Measurements from ENCODE around the gene SH3BGRL2.

- TF ChIP-seq, protein P1, sequence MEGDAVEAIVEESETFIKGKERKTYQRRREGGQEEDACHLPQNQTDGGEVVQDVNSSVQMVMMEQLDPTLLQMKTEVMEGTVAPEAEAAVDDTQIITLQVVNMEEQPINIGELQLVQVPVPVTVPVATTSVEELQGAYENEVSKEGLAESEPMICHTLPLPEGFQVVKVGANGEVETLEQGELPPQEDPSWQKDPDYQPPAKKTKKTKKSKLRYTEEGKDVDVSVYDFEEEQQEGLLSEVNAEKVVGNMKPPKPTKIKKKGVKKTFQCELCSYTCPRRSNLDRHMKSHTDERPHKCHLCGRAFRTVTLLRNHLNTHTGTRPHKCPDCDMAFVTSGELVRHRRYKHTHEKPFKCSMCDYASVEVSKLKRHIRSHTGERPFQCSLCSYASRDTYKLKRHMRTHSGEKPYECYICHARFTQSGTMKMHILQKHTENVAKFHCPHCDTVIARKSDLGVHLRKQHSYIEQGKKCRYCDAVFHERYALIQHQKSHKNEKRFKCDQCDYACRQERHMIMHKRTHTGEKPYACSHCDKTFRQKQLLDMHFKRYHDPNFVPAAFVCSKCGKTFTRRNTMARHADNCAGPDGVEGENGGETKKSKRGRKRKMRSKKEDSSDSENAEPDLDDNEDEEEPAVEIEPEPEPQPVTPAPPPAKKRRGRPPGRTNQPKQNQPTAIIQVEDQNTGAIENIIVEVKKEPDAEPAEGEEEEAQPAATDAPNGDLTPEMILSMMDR (IDR thresholded peaks at IDR 0.05), result no peak
- TF ChIP-seq POLR2A (IDR thresholded peaks at IDR 0.05), result no peak
Observed at GRCh38 chr6:79628466-79629288, 2.5 kb upstream of the SH3BGRL2 start.
